SU-DHL-6 (cell line): ENCODE data around the gene TEX19.

ENCODE experiments used
- H2AFZ ChIP-seq: fragments of 200-600 bp; sonication (generic); 2 replicates; pipeline ENCODE4 v1.6.1; 2014; ENCODE audit warnings: low read depth, mild to moderate bottlenecking, moderate library complexity, mixed read lengths, antibody characterized with exemption, low read length; ENCODE audit not compliant: severe bottlenecking
- H3F3A ChIP-seq: fragments of 200-600 bp; shearing (Covaris generic); 2 replicates; pipeline ENCODE4 v1.6.0; 2016; ENCODE audit warnings: antibody characterized with exemption, mild to moderate bottlenecking; ENCODE audit not compliant: insufficient read depth
- H3K27ac ChIP-seq: fragments of 200-600 bp; sonication (generic); 2 replicates; pipeline ENCODE4 v1.5.1; 2016; ENCODE audit warnings: low read depth, mild to moderate bottlenecking, low read length, moderate library complexity, mixed read lengths
- H3K27me3 ChIP-seq: fragments of 200-600 bp; sonication (generic), shearing (Covaris generic); 2 replicates; pipeline ENCODE4 v1.6.0; 2014; ENCODE audit warnings: mild to moderate bottlenecking, low read length
- H3K36me3 ChIP-seq: fragments of 200-600 bp; sonication (generic); 2 replicates; pipeline ENCODE4 v1.6.1; 2014; ENCODE audit warnings: mild to moderate bottlenecking, low read length, mixed read lengths
- H3K4me2 ChIP-seq: fragments of 300-600, 200-600 bp; shearing (Covaris generic), sonication (generic); 2 replicates; pipeline ENCODE4 v1.6.0; 2014; ENCODE audit warnings: low read length, low read depth, mild to moderate bottlenecking; ENCODE audit not compliant: poor library complexity, severe bottlenecking
- H3K4me3 ChIP-seq: fragments of 200-600 bp; sonication (generic); 2 replicates; pipeline ENCODE4 v1.5.1; 2014; ENCODE audit warnings: antibody characterized with exemption, low read length, mild to moderate bottlenecking, mixed read lengths; ENCODE audit not compliant: insufficient read depth, poor library complexity, severe bottlenecking
- H3K79me2 ChIP-seq: fragments of 200-600 bp; sonication (generic); 2 replicates; pipeline ENCODE4 v1.6.1; 2014; ENCODE audit warnings: mild to moderate bottlenecking, low read length, moderate library complexity; ENCODE audit not compliant: insufficient read depth
- H3K9ac ChIP-seq: fragments of 200-600 bp; sonication (generic); 2 replicates; pipeline ENCODE4 v1.7.0; 2014; ENCODE audit warnings: mild to moderate bottlenecking, low read length
- H3K9me2 ChIP-seq: fragments of 200-600 bp; sonication (generic); replicated peaks from 2 replicates; pipeline ENCODE4 v1.6.1; 2014; ENCODE audit warnings: low read length; ENCODE audit not compliant: insufficient read depth
- H3K9me3 ChIP-seq: fragments of 200-600 bp; sonication (generic); 2 replicates; pipeline ENCODE4 v1.6.1; 2014; ENCODE audit warnings: low read length, mixed read lengths; ENCODE audit not compliant: insufficient read depth
- H4K20me1 ChIP-seq: fragments of 200-600 bp; sonication (generic); 2 replicates; pipeline ENCODE4 v1.6.1; 2014; ENCODE audit warnings: low read depth, mild to moderate bottlenecking, antibody characterized with exemption, low read length, moderate library complexity, mixed read lengths
- EZH2phosphoT487 ChIP-seq: fragments of 200-600 bp; sonication (generic), shearing (Covaris generic); conservative IDR thresholded peaks from 2 replicates; pipeline ENCODE4 v1.6.1; 2018; ENCODE audit warnings: mild to moderate bottlenecking, antibody characterized with exemption, low read length, moderate library complexity, mixed read lengths
- TF ChIP-seq, protein P1 (sequence below): fragments of 200-600 bp; sonication (generic); IDR thresholded peaks from one replicate; pipeline ENCODE4 v1.5.1; 2017; ENCODE audit warnings: antibody characterized with exemption, mild to moderate bottlenecking, low read length, moderate library complexity; ENCODE audit not compliant: insufficient read depth, poor library complexity, severe bottlenecking

Gene TEX19

DNA sequence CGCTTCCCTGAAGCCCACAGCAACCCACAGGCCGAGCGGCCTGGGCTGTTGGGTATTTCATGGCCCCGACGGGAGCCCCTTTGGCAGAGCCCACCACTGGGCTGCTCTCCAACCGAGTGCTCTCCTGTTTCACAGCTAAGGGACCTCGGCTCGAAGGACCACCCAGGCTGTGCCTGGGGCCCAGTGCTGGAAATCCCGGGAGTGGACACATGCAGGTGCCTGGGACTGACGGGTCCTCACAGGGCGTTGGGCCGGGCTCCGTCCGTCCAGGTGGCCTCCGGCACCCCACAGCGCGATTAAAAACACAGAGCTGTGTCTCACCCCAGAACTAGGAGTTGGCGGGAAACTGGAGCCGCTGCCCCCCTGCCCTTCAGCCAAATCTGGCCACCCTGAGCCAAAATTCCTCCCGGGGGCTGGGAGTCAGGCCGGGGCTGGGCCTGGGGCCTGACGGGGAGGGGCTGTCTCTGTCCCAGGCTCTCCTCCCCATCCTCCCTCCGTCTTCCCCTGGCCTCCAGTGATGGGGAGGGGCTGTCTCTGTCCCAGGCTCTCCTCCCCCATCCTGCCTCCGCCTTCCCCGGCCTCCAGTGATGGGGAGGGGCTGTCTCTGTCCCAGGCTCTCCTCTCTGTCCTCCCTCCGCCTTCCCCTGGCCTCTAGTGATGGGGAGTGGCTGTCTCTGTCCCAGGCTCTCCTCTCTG, 26.7 kb downstream of the TEX19 start:
- no peak overlapping the region for H3K4me3 ChIP-seq
- no peak overlapping the region for H3K4me2 ChIP-seq
- no peaks in the 10 kb centered on the region for H3K36me3 ChIP-seq
- H3K9me2 ChIP-seq: no peaks in the 10 kb centered on the region
- no peaks in the 10 kb centered on the region for H3K27me3 ChIP-seq
- H3K9me3 ChIP-seq: no peaks in the 10 kb centered on the region
- H3K27ac ChIP-seq: no peak overlapping the region
- H3F3A ChIP-seq: no peaks in the 10 kb centered on the region
- no peak overlapping the region for H2AFZ ChIP-seq
- TF ChIP-seq EZH2phosphoT487: no peak
- TF ChIP-seq, protein P1, sequence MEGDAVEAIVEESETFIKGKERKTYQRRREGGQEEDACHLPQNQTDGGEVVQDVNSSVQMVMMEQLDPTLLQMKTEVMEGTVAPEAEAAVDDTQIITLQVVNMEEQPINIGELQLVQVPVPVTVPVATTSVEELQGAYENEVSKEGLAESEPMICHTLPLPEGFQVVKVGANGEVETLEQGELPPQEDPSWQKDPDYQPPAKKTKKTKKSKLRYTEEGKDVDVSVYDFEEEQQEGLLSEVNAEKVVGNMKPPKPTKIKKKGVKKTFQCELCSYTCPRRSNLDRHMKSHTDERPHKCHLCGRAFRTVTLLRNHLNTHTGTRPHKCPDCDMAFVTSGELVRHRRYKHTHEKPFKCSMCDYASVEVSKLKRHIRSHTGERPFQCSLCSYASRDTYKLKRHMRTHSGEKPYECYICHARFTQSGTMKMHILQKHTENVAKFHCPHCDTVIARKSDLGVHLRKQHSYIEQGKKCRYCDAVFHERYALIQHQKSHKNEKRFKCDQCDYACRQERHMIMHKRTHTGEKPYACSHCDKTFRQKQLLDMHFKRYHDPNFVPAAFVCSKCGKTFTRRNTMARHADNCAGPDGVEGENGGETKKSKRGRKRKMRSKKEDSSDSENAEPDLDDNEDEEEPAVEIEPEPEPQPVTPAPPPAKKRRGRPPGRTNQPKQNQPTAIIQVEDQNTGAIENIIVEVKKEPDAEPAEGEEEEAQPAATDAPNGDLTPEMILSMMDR: no peak
- H3K79me2 ChIP-seq: no peaks in the 10 kb centered on the region
- H3K9ac ChIP-seq: no peak overlapping the region
- H4K20me1 ChIP-seq: no peaks in the 10 kb centered on the region

DNA sequence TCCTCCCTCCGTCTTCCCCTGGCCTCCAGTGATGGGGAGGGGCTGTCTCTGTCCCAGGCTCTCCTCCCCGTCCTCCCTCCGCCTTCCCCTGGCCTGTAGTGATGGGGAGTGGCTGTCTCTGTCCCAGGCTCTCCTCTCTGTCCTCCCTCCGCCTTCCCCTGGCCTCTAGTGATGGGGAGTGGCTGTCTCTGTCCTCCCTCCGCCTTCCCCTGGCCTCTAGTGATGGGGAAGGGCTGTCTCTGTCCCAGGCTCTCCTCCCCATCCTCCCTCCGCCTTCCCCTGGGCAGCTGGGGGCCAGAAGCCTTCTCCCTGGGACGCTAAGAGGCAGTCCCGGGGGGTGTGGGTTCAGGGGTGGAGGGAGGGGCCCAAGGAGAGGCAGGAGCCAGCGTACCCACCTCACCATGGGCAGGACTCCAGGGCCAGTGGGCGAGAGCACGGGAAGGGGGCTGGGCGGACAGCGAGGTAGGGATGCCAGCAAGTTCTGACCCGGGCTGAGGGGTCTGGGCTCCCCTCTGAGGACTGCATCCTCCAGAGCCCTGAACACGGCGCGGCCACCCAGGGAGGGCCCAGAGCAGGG, 27.3 kb downstream of the TEX19 start:
- H3F3A ChIP-seq: no peaks in the 10 kb centered on the region
- H3K9me2 ChIP-seq: no peaks in the 10 kb centered on the region
- no peaks in the 10 kb centered on the region for H3K9me3 ChIP-seq
- no peak overlapping the region for H3K27ac ChIP-seq
- H3K79me2 ChIP-seq: no peaks in the 10 kb centered on the region
- H3K9ac ChIP-seq: no peak overlapping the region
- H3K4me3 ChIP-seq: no peak overlapping the region
- no peak for TF ChIP-seq EZH2phosphoT487
- TF ChIP-seq, protein P1: no peak
- H3K27me3 ChIP-seq: no peaks in the 10 kb centered on the region
- no peak overlapping the region for H3K4me2 ChIP-seq
- no peak overlapping the region for H2AFZ ChIP-seq
- no peaks in the 10 kb centered on the region for H4K20me1 ChIP-seq
- H3K36me3 ChIP-seq: no peaks in the 10 kb centered on the region

DNA sequence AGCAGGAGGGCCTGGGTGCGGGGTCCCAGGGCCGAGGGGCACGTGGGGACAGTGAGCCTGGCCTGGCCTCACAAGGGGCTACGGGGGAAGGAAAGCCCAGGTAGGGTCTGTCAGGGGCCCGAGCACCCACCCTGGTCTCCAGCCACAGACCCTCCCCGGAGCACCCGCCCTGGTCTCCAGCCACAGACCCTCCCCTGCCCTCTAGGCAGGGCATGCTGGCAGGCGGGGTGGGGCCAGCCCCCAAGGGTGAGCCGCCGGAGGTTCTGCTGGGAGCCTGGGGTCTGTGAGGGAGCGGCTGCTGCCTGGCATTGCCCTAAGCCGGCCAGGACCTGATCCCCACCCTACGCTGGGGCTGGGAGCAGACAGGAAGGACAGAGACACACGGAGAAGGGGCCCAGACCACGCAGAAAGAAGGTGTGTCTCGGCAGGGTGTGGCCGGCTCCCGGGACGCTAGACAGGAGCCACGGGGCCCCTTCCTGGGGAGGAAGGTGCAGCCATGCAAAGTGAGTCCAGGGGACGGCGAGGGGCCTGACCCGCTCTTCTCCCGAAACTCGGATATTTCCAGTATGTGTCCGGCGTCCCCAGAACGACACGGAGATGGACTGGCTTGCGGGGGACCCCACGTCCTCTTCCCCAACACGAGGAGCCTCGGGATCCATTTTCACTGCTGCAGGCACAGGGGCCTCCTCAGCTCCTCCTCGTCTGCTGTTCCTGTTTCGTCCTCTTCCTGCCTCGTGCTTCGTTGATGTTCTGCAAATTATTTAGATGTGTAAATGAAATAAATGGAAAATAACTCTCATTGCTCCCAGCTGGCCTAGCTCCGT, 28.0 kb downstream of the TEX19 start:
- TF ChIP-seq EZH2phosphoT487: no peak
- TF ChIP-seq, protein P1: no peak
- H3K4me3 ChIP-seq: no peak overlapping the region
- H3K27me3 ChIP-seq: no peaks in the 10 kb centered on the region
- no peak overlapping the region for H3K4me2 ChIP-seq
- H3K36me3 ChIP-seq: no peaks in the 10 kb centered on the region
- H2AFZ ChIP-seq: no peak overlapping the region
- H3F3A ChIP-seq: no peaks in the 10 kb centered on the region
- H3K9me2 ChIP-seq: no peaks in the 10 kb centered on the region
- no peaks in the 10 kb centered on the region for H4K20me1 ChIP-seq
- H3K79me2 ChIP-seq: no peaks in the 10 kb centered on the region
- H3K27ac ChIP-seq: no peak overlapping the region
- H3K9ac ChIP-seq: no peak overlapping the region
- no peaks in the 10 kb centered on the region for H3K9me3 ChIP-seq
